Amniotic stem cell (primary cell): ENCODE data around the gene RASSF8.

ENCODE experiments used
- DNase-seq: peaks from one replicate; lab custom pipeline; 2025; lab: John Stamatoyannopoulos, UW

Gene RASSF8, protein sequence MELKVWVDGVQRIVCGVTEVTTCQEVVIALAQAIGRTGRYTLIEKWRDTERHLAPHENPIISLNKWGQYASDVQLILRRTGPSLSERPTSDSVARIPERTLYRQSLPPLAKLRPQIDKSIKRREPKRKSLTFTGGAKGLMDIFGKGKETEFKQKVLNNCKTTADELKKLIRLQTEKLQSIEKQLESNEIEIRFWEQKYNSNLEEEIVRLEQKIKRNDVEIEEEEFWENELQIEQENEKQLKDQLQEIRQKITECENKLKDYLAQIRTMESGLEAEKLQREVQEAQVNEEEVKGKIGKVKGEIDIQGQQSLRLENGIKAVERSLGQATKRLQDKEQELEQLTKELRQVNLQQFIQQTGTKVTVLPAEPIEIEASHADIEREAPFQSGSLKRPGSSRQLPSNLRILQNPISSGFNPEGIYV

DNA sequence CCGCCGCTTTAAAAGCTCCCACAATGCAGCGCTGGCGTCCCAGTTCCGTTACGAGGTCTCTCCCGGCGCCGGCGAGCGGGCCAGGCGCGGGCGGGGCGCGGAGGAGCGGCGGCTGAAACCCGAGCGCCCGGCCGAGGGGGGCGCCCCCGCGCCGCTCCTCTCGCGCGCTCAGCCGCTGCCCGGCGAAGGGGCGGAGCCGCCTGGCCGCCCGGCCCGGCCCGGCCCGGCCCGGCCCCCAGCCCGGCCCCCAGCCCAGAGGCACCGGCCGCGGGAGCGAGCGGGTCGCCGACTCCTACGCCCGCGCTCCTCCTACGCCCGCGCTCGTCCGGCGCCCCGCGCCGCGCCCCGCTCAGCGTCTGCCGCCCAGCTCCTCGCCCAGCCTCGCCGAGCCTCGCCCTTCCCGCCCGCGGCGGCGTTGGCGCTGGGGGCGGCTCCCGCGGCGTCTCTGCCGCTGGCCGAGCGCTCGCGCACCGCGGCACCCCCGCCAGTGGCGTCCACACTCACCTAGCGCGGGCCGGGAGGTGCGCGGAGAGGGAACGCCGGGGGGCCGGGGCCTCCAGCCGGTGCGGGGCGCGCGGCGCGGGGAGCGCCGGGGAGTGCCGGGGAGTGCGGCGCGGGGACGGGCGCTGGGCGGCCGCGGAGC, at the start of gene RASSF8:
Gene RASSF8, plus strand, starts transcription at position 255 of the 643 bp plus-strand sequence. CDS start 96,662 bp downstream, outside the sequence.
- peak; percentile 64 for DNase-seq

DNA sequence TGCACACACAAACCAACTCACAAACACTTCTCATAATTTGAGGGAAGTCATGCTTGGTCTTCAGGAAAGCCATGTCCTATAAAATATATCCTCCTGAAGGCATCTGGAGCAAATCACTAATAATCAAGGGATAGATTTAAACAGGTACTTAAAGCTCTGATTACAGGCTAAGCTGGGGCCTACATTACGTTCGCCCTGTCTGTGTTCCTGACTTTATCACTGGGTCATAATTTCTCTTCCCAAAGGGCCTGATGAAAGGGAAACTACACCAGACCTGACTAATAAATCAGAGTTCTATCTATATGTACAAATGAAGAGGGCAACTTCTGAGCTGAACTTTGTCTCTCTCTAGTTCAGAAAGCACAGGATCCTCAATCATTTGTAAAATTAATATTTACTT, 43.9 kb upstream of the RASSF8 start:
- DNase-seq, result no peak

DNA sequence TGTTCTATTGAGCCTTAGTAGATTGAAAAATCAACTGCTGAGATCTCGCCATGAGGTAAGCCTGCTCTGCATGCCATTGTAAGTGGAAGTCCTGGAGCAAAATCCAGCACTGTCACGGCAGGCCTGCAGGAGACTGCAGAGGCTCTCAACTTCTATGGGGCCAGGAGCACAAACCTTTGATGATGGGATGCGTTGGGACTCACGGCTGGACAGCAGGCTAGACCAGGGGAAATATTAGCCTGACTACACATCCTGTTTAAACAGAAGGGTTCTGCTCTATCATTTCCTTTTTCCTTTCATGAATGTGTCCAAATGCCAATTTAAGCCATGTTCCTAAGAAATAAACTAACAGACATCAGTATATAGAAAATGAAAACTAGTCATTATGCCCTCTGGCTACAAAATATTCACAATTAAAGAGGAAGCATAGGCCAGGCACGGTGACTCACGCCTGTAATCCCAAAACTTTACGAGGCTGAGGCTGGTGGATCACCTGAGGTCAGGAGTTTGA, 33.9 kb upstream of the RASSF8 start:
- DNase-seq, result no peak

DNA sequence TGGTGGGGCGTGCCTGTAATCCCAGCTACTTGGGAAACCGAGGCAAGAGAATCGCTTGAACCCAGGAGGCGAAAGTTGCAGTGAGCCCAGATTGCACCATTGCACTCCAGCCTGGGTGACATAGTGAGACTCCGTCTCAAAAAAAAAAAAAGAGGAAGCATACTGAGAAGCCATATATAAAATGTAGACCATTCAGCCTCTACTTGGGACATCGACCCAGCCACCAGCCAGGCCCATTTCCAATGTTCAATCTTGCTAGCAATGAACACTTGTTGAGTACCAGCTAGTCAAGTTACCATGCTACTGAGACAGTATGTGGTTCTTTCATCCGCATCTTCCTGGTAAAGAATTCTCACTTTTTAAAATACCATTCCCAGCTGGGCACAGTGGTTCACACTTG, 33.4 kb upstream of the RASSF8 start:
- no peak for DNase-seq

DNA sequence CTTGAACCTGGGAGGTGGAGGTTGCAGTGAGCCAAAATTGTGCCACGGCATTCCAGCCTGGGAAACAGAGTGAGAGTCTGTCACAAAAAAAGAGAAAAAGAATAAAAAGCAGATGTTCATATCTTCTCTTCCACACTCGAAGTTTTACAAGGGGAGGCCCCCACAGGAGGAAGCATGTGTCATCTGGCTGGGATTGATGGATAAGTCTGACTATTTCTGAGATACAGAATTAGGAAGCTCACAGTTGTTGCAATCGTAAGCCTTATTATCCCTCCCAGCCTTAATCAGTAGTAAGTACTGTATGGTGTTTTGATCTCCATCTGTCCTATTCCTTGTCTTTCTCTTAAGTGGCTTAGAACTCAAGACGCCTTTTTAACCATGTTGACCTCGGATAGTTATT, 31.9 kb upstream of the RASSF8 start:
- DNase-seq, result no peak

DNA sequence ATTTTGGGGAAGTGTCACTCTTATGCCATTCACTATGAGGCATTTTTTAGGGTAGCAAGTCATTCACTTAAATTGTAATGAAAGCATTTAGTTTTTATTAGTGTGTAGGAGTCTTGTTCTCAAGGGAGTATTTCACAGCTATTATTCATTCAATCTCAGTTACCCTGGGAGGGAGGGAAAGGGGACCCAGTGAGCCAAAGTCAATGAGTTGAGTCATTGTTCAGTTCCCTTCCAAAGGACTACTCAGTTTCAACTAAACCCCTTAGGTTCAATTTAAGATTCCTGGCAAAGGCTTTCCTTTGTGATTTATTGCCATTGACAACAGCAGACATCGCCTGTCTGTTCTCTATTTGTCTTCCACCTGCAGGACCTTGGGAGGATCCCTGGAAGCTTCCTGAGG, 29.3 kb upstream of the RASSF8 start:
- no peak for DNase-seq

DNA sequence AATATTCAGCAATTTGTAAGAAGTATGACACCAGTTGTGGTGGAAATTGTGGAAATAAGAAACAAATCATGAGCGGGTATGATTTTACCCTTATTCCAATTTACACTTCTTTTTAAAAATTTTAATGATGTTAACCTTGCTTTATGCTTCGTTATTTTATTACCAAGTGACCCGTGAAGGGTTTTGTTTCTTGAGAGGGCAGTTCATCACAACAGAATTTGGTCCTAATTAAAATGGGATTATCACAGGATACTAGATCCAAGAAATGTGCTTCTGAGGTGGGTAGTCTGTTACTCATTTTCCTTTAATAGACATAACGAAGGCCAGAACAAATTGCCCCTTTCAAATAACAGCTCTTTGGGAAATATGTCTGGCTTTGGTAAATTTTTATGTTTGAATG, 25.5 kb upstream of the RASSF8 start:
- DNase-seq, result no peak

DNA sequence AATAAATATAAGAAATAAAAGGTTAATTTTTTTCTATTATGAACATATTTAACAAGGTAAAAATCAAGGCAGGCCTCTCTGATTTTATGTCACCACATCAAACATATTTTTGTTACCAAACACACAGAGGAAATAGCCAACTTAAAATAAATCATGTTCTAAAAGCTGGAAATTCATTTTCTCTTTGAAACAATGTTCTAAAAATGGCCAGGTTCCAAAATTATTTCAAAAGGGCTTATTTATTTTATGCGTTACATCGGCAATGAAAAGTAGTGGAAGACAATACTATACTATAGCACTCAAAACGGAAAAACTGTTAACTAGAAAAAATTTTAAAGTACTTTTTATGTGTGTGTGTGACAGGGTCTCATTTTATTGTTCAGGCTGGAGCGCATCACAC, 24.0 kb upstream of the RASSF8 start:
- DNase-seq, result no peak

DNA sequence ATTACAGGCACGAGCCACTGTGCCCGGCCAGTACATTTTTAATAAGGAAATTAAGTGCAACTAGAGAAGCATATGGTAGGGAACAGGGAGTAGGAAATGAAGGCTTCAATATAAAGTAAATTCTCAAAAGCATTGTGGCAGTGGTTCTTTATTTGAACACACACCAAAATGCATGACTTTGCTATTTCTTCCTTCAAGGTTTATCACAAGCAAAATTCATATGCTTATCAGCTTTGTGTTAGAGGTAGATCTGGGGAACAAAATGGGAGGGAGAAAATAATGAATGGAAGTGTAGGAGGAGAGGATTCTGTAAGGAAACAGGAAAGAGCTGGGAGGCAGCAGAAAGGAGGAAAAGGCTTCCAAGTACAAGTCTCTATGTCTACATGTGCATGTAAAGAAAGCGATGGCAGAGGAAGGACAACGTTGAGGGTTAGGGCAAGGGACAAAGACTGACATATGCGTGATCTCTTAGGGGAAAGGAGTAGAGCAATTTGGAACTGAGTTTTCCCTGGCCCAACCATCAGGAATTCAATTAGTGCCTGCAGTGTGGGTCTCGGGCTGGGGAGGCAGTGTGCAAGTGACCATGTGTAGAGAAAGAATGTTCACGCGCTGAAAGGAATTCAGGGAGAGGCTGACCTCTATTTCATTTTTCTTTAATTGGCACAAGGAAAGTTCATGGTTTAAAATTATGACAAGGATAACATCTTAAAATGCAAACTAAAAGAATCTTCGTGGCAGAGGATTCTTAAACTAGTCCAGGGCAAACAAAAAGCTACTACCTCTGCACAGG, 22.9 kb upstream of the RASSF8 start:
- no peak for DNase-seq

DNA sequence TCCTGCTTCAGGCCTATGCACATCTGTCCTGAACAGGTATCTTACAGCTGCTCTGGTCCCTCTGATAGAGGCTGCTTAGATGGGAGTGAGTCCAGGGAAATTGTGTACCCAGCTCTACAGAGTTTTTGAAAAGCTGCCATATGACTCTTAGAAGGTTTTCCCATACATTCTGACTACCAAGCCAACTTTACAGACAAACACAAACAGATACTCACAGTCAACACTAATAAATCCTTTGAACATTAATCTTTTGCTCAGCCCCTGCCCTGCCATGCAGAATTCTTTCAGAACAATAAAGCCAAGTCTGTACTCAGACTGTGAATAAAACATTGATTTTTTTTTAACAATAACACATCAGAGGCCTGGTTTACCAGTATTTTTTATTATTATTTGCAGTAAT, 21.4 kb upstream of the RASSF8 start:
- DNase-seq, result no peak

DNA sequence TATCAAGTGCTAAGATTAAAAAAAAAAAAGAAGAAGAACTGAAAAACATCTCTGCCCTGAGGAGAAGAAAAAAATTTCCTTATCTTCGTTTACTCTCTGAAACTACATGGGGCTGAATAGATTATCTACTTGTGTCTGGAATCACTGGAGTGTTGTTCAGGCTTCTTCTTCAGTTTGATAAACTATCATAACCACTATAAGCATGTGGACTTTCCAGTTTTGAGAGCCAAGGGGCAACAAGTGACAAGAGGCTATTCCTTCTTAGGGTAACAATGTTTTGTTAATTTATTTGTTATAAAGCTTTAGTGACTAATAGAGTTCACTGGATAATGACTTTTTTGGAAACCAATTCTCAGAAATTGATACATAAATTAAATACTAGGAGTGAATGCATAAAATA, 19.9 kb upstream of the RASSF8 start:
- no peak for DNase-seq

DNA sequence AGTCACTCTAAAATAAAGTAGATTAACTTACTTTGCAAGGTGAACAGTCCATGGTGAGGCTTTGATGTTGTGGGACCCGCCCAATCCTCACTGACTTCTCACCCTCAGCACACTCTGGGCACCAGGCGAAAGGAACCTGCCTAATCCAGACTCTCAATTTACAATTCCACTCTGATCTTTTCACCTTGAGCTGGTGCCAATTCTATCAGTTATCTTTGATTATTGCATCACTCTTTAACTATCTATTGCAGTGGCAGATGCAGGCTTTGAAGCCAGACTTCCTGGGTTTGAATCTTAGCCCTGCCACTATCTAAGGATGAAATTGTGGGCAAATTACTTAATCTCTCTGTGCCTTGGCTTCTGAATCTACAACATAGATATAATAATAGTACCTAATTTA, 18.9 kb upstream of the RASSF8 start:
- no peak for DNase-seq

DNA sequence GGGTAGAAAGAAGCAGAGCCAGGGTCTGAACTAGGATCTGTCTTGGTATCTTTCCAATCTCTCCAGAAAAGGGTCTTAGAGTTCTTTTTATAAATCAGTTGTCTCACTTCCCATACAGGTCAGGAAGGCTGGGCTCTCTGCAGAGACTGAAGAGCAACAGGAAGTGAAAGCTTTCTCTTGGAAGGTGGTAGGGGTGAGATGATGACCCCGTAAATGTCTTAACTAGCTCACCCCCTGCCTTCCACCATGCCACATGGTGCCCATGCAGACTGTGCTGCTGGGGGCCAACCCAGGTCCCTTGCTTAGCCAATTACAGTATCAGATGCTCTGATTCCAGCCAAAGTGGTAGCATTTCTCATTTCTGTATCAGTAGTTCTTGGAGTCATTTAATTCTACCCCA, 17.6 kb upstream of the RASSF8 start:
- no peak for DNase-seq

DNA sequence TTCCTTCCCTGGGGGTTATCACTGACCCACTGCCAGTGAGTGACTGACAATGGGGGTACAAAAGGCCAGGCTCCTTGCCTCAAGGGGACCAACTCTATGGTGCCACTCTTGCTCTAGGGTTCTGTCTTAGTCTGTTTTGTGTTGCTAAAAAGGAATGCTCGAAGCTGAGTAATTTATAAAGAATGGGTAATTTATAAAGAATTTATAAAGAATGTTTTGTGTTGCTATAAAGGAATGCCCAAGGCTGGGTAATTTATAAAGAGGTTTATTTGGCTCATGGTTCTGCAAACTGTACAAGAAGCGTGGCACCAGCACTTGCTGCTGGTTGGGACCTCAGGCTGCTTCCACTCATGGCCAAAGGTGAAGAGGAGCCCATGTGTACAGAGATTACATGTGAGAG, 15.8 kb upstream of the RASSF8 start:
- DNase-seq, result no peak

DNA sequence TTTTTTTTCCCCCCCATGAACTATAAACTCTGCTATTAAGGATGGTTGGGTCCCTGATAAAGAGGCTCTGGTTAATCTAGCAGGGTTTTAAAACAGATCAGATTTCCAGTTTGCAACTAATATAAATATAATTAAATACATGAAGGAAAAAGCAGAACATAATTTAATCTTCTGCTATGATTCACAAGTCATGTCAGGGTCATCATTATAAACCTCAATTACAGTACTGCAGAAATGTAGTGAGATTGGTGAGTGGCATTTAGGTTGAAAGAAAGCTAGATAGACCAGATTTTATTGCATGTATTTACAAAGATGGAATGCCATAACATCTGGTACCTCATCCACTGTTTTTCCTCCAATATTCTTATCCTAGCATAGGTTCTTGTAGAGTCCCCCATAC, 14.5 kb upstream of the RASSF8 start:
- no peak for DNase-seq

DNA sequence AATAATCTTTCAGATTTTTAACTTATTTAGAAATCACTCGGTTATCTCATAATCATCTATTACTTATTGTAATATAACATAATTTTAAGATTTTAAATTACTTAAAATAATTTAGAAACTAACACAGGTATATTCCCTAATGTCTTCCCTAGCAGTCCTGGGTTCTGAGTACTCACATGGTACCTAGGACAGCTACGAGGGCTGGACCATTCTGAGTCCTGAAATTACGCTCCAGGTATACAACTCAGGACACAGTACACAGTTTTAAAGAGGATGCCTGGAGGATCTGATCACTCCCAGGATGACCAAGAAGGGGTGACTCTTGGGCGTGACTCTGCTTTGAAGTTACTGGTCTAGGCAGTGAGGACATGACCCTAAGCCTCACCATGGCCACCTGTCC, 9.1 kb upstream of the RASSF8 start:
- DNase-seq, result no peak

DNA sequence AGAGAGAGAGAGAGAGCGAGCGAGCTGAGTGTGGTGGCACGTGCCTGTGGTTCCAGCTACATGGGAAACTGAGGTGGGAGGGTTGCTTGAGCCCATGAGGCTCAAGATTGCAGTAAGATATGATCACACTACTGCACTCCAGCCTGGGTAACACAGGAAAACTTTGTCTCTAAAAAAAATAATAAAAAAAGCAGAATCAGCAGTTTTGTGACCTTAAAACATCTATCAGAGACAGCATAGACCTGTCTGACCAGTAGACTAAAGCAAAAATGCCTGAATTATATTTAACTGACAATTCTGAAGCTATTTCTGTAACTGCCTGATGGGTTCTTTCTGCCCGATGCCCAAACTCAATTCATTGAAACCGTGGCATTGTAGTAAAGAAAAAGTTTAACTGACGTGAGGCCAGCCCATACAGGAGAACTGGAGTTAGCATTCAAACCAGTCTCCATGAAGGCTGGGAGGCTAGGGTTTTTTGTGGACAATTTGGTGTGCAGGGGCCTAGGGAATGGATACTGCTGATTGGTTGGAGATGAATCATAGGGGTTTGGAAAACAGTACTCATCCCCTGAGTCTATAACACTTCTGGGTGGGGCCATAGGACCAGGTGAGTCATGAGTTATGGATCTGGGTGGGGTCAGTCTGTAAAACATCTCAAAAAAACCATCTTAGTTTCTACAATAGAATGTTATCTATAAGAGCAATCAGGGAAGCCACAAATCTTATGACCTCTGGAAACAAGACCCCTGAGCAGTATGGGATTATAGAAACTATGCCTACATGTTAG, 8.0 kb upstream of the RASSF8 start:
- no peak for DNase-seq

DNA sequence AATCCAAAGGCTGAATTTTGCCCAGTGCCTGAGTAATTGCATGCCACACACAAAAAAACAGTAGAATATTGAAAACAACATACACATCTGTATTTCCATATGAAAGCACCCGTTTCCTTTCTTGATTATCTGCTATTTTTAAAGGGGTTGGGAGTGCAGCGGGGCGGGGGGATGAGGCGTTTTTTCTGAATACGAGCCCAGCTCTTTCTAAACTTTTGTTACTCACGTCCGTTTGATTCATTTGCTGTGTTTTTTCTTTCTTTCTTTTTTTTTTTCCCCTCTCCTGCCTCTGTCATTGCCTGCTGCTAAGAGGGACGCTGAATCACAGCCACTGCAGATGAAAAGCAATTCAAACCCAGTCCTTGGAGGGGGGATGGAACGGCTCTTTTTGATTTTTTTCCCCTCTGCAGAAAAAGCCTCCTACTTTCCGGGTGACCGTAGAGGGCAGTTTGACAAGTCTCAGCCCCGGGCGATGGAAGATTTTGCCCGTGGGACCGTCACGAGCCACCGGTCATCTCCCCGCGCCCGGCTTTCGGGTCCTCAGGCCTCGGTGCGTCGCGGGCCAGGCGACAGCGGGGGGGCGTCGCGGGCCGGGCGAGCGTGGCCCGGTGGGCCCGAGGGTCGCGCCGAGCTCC, 572 bp upstream of the RASSF8 start:
- DNase-seq, result peak; percentile 72

DNA sequence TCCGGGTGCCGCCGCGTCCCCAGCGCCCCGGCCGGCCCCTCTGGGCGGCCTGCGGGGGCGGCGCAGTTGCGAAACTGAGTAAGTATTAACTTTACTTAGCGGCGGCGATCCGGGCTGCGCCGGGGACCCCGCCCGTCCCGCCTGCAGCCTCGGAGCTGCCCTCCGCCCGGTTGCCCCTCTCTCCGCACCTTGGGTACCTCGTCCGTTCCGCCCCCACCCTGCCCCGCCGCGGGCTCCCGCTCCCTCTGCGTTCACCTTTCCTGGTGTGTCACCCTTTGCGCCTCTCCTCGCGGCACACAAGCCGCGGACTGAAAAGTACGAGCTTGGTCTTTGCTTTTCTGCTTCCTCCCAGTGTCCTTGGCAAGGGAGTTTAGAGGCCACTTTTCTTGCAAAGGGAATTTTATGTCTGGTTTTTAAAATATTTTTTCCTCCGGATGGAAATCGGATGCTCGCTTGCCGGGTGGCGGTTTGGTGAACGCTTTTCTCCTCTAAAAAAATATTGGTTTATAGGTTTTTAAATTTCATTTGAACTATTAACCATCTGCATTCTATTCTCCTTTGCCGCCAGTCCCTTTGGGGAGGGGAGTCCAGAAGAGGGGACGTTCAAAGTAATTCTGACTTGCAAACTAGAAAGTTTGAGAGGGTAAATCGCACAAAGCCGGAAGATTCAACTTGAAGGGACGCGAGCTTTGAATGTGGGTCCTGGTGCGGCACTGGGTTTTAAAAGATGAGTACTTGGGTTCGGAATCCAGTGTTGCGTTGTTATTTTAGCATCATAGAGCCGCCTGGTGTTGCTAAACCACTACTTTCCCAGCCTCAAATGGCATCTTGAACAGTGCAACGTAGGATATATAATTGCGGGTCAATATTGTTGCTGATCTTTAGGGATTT, 834 bp downstream of the RASSF8 start:
- DNase-seq, result peak; percentile 79

DNA sequence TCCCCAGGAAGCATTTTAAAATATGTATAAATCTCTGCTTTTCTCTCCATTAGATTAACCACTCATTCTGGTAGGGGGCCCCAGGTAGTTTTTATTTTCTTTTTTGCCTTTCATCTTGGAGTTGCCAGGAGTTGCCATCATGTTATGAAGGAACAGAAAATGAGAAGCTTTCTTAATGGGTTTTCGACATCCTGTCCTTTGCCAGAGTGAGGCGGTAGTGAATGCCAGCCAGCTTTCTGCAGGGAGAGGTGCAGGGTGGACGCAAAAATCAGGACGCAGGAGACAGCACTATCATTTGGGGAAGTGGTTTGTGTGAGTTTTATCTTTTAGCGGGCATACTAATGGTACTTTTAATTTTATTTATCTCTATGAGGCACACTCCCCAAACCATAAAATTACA, 1.7 kb downstream of the RASSF8 start:
- DNase-seq, result no peak
